HG03558 (cell line): ENCODE data around the gene ZNF346.
"Not testable (repeated sequence)": the region's sequence is repeated elsewhere in the genome, so short reads cannot be mapped to it uniquely, and the experiment has no call there.

ENCODE experiments used
- ATAC-seq: cut with Tn5 transposase; IDR thresholded peaks from one replicate; pipeline ENCODE4 v1.9.1; 2021; ENCODE audit warnings: moderate number of reproducible peaks; ENCODE audit not compliant: unreplicated experiment; ENCODE audit errors: extremely low read depth

The ZNF346 gene

GRCh38 chr5:177022386-177023302, at the start of gene ZNF346:
Gene ZNF346, plus strand, starts transcription at chr5:177022696. Its CDS starts 43 bp downstream, at chr5:177022739.
- ATAC-seq, result peak; percentile 60

- ATAC-seq, result no peak
Measured at GRCh38 chr5:176979669-176980068, 42.8 kb upstream of the ZNF346 start.

- ATAC-seq, result no peak
Measured at GRCh38 chr5:176980818-176981217, 41.7 kb upstream of the ZNF346 start.

- ATAC-seq, result not testable (repeated sequence)
Measured at GRCh38 chr5:176983112-176983511, 39.4 kb upstream of the ZNF346 start.

- not testable (repeated sequence) for ATAC-seq
Measured at GRCh38 chr5:176983593-176983992, 38.9 kb upstream of the ZNF346 start.

GRCh38 chr5:176984176-176984575, 38.3 kb upstream of the ZNF346 start:
- not testable (repeated sequence) for ATAC-seq

GRCh38 chr5:176985516-176985915, 37.0 kb upstream of the ZNF346 start:
- ATAC-seq, result no peak

- no peak for ATAC-seq
Measured at GRCh38 chr5:176986280-176986679, 36.2 kb upstream of the ZNF346 start.

GRCh38 chr5:176987583-176987982, 34.9 kb upstream of the ZNF346 start:
- ATAC-seq, result no peak

GRCh38 chr5:176993081-176993480, 29.4 kb upstream of the ZNF346 start:
- ATAC-seq, result not testable (repeated sequence)

GRCh38 chr5:176994460-176995121, 27.9 kb upstream of the ZNF346 start:
- no peak for ATAC-seq

GRCh38 chr5:176995122-176995490, 27.4 kb upstream of the ZNF346 start:
- ATAC-seq, result no peak

GRCh38 chr5:176995896-176996767, 26.4 kb upstream of the ZNF346 start:
- ATAC-seq, result no peak

GRCh38 chr5:176996780-176997179, 25.7 kb upstream of the ZNF346 start:
- ATAC-seq, result no peak

GRCh38 chr5:176998828-176999227, 23.7 kb upstream of the ZNF346 start:
- no peak for ATAC-seq

- ATAC-seq, result not testable (repeated sequence)
Measured at GRCh38 chr5:176999526-176999925, 23.0 kb upstream of the ZNF346 start.

GRCh38 chr5:177003649-177004048, 18.8 kb upstream of the ZNF346 start:
- no peak for ATAC-seq

GRCh38 chr5:177004961-177005360, 17.5 kb upstream of the ZNF346 start:
- ATAC-seq, result no peak

- ATAC-seq, result no peak
Measured at GRCh38 chr5:177005619-177006264, 16.8 kb upstream of the ZNF346 start.
